Neuronal stem cell (in vitro differentiated cells): ENCODE measurements around the gene CAMK4. TPM values are rescaled to one million over a fixed set of nuclear protein-coding genes. Genes with fewer than 3 reads are reported as not detected.

Source experiments
- DNase-seq: peaks from one replicate; pipeline ENCODE4 v3.0.0-alpha.2; 2013; ENCODE audit warnings: low spot score
- H2AFZ ChIP-seq: one replicate; pipeline ENCODE4 v1.6.1; 2013; ENCODE audit warnings: mild to moderate bottlenecking, low read length, inconsistent platforms
- H2AK5ac ChIP-seq: 2 replicates; pipeline ENCODE4 v1.6.1; 2013; ENCODE audit warnings: low read depth, mild to moderate bottlenecking, inconsistent platforms, low read length, moderate library complexity, mixed read lengths
- H2BK120ac ChIP-seq: 2 replicates; pipeline ENCODE4 v1.6.1; 2013; ENCODE audit warnings: low read depth, mild to moderate bottlenecking, inconsistent platforms, low read length, moderate library complexity, mixed read lengths
- H2BK12ac ChIP-seq: one replicate; pipeline ENCODE4 v1.6.1; 2013; ENCODE audit warnings: low read length, inconsistent platforms
- H2BK15ac ChIP-seq: 2 replicates; pipeline ENCODE4 v1.6.1; 2013; ENCODE audit warnings: mild to moderate bottlenecking, low read length, inconsistent platforms, mixed read lengths
- H2BK5ac ChIP-seq: one replicate; pipeline ENCODE4 v1.6.1; 2013; ENCODE audit warnings: inconsistent platforms, mild to moderate bottlenecking, low read length, moderate library complexity
- H3K14ac ChIP-seq: one replicate; pipeline ENCODE4 v1.6.1; 2013; ENCODE audit warnings: low read length, inconsistent platforms
- H3K18ac ChIP-seq: 2 replicates; pipeline ENCODE4 v1.6.1; 2013; ENCODE audit warnings: low read length, inconsistent platforms
- H3K23ac ChIP-seq: 2 replicates; pipeline ENCODE4 v1.6.1; 2013; ENCODE audit warnings: low read depth, mild to moderate bottlenecking, mixed read lengths, low read length, inconsistent platforms; ENCODE audit not compliant: poor library complexity
- H3K27ac ChIP-seq: replicated peaks from 3 replicates; pipeline ENCODE4 v1.5.1; 2013; ENCODE audit warnings: low read length, inconsistent platforms
- H3K27me3 ChIP-seq, 3 experiments: 2 replicates each; pipeline ENCODE4 v1.6.1; 2013; ENCODE audit warnings: low read length in 3 of 3, mild to moderate bottlenecking in 2 of 3, inconsistent platforms in 1 of 3, low read depth in 1 of 3, mixed read lengths in 1 of 3, moderate library complexity in 1 of 3; ENCODE audit not compliant: control insufficient read depth in 3 of 3, insufficient read depth in 3 of 3
- H3K36me3 ChIP-seq, 2 donors: replicated peaks in 1 of 2; 2 replicates each; pipeline ENCODE4 v1.6.1; 2013; ENCODE audit warnings: low read length in 2 of 2; ENCODE audit not compliant: control insufficient read depth in 2 of 2, insufficient read depth in 2 of 2
- H3K4ac ChIP-seq: 2 replicates; pipeline ENCODE4 v1.6.1; 2013; ENCODE audit warnings: inconsistent platforms, mild to moderate bottlenecking, low read length, moderate library complexity
- H3K4me1 ChIP-seq, 2 donors: 1 replicate in 1 of 2; 2 replicates in 1 of 2; pipeline ENCODE4 v1.6.1; 2013; ENCODE audit warnings: low read length in 2 of 2, low read depth in 1 of 2; ENCODE audit not compliant: control insufficient read depth in 2 of 2, insufficient read depth in 1 of 2
- H3K4me2 ChIP-seq: one replicate; pipeline ENCODE4 v1.6.1; 2013; ENCODE audit warnings: mild to moderate bottlenecking, low read length, inconsistent platforms; ENCODE audit not compliant: insufficient read depth, poor library complexity, severe bottlenecking
- H3K4me3 ChIP-seq, 2 donors: 2 replicates each; pipeline ENCODE4 v1.5.1; 2013; ENCODE audit warnings: low read length in 2 of 2, mild to moderate bottlenecking in 2 of 2, inconsistent platforms in 1 of 2, moderate library complexity in 1 of 2
- H3K79me1 ChIP-seq: one replicate; pipeline ENCODE4 v1.6.1; 2013; ENCODE audit warnings: low read depth, mild to moderate bottlenecking, inconsistent platforms, low read length, moderate library complexity
- H3K9ac ChIP-seq: one replicate; pipeline ENCODE4 v1.6.1; 2013; ENCODE audit warnings: mild to moderate bottlenecking, low read depth, low read length, inconsistent platforms; ENCODE audit not compliant: poor library complexity
- H3K9me3 ChIP-seq, 2 donors: replicated peaks in 1 of 2; 2 replicates each; pipeline versions ENCODE3 to v1.6.1; 2013; ENCODE audit warnings: low read length in 2 of 2, mild to moderate bottlenecking in 2 of 2, inconsistent platforms in 1 of 2, low read depth in 1 of 2, mixed read lengths in 1 of 2, moderate library complexity in 1 of 2; ENCODE audit not compliant: control insufficient read depth in 2 of 2, insufficient read depth in 1 of 2
- H4K8ac ChIP-seq: one replicate; pipeline ENCODE4 v1.6.1; 2013; ENCODE audit warnings: low read depth, mild to moderate bottlenecking, inconsistent platforms, low read length, moderate library complexity
- H4K91ac ChIP-seq: one replicate; pipeline ENCODE4 v1.6.1; 2013; ENCODE audit warnings: low read length, low read depth, mild to moderate bottlenecking, inconsistent platforms; ENCODE audit not compliant: poor library complexity
- WGBS, 2 donors: extraction: QIAGEN DNeasy Blood & Tissue Kit; methylation state at CpG; one replicate each; pipeline ENCODE4 v1.1.7; 2013; ENCODE audit warnings: missing lambda C conversion rate in 2 of 2, mixed read lengths in 1 of 2; ENCODE audit not compliant: insufficient read length in 2 of 2, insufficient replicate concordance in 1 of 2; ENCODE audit errors: extremely low coverage in 2 of 2; 5-methylcytosine and 5-hydroxymethylcytosine counted together
- polyA plus RNA-seq, 2 experiments: library from polyadenylated mRNA; stranded (reverse); fragments of 200-250 nt; gene quantifications; one replicate each; pipeline ENCODE4 v1.2.3, GENCODE V29; 2013

CAMK4 gene
- polyA plus RNA-seq (2013, experiment 1 of 2), result 2.0 TPM
- polyA plus RNA-seq (2013, experiment 2 of 2), result 1.9 TPM

- H3K36me3 ChIP-seq, result no peaks in the 10 kb centered on the region
- DNase-seq, result peak; percentile 78
- peaks cover 0 to 2% of the 10 kb centered on the region in 2 donors for H3K4me1 ChIP-seq
- peak within 1 kb of the TSS; percentile 5 for H2BK12ac ChIP-seq
- peak within 1 kb of the TSS; percentile 90 for H3K4me2 ChIP-seq
- peak within 1 kb of the TSS; percentile 85 for H2AK5ac ChIP-seq
- H3K4ac ChIP-seq, result no peak within 1 kb of the TSS
- peaks cover 0 to 15% (median 0%) of the 10 kb centered on the region in 3 experiments for H3K27me3 ChIP-seq
- H4K8ac ChIP-seq, result no peak within 1 kb of the TSS
- H3K23ac ChIP-seq, result peak within 1 kb of the TSS; percentile 71
- WGBS, 2 donors, result no CpG with 5 or more reads among the region's 89 CpGs
- H2AFZ ChIP-seq, result peak within 1 kb of the TSS; percentile 100
- H3K14ac ChIP-seq, result peak within 1 kb of the TSS; percentile 98
- H3K4me3 ChIP-seq, result peak within 1 kb of the TSS; percentile 69 to 88
- no peaks in the 10 kb centered on the region for H3K79me1 ChIP-seq
- H2BK120ac ChIP-seq, result peak within 1 kb of the TSS; percentile 79
- H3K27ac ChIP-seq, result no peak within 1 kb of the TSS
- H3K18ac ChIP-seq, result peak within 1 kb of the TSS; percentile 99
- peak within 1 kb of the TSS; percentile 85 for H3K9ac ChIP-seq
- H3K9me3 ChIP-seq, result no peaks in the 10 kb centered on the region
- peak within 1 kb of the TSS; percentile 98 for H2BK15ac ChIP-seq
- H2BK5ac ChIP-seq, result no peak within 1 kb of the TSS
- no peak within 1 kb of the TSS for H4K91ac ChIP-seq
Observed at GRCh38 chr5:111223787-111224560, at the start of gene CAMK4. Gene CAMK4, plus strand, starts transcription at chr5:111224384. Its CDS starts 100 bp downstream, at chr5:111224484.

GRCh38 chr5:111183064-111183463, 41.1 kb upstream of the CAMK4 start:
- H3K36me3 ChIP-seq, result no peaks in the 10 kb centered on the region
- no peak overlapping the region for H3K4me3 ChIP-seq
- no peak overlapping the region for H2BK15ac ChIP-seq

GRCh38 chr5:111187079-111187478, 37.1 kb upstream of the CAMK4 start:
- no peak overlapping the region for H3K23ac ChIP-seq
- H4K91ac ChIP-seq, result no peak overlapping the region
- no peak overlapping the region for H2BK120ac ChIP-seq
- no peak overlapping the region for H3K4me3 ChIP-seq
- no peaks in the 10 kb centered on the region for H3K4me1 ChIP-seq
- H2AK5ac ChIP-seq, result no peak overlapping the region
- no peak overlapping the region for H2AFZ ChIP-seq
- no CpG with 5 or more reads among the region's 1 CpG for WGBS, 2 donors
- no peak overlapping the region for H2BK12ac ChIP-seq
- H3K4ac ChIP-seq, result no peak overlapping the region
- no peak overlapping the region for H3K4me2 ChIP-seq
- no peaks in the 10 kb centered on the region for H3K79me1 ChIP-seq
- no peak overlapping the region for H3K27ac ChIP-seq
- DNase-seq, result no peak
- no peaks in the 10 kb centered on the region for H3K36me3 ChIP-seq
- H2BK15ac ChIP-seq, result no peak overlapping the region
- H3K14ac ChIP-seq, result no peak overlapping the region
- H3K27me3 ChIP-seq, result no peaks in the 10 kb centered on the region
- no peak overlapping the region for H3K9ac ChIP-seq
- no peak overlapping the region for H2BK5ac ChIP-seq
- H3K9me3 ChIP-seq, result no peaks in the 10 kb centered on the region
- H4K8ac ChIP-seq, result no peak overlapping the region
- no peak overlapping the region for H3K18ac ChIP-seq

More at GRCh38 chr5:111183064-111183463, 41.1 kb upstream of the CAMK4 start:
- no peak overlapping the region for H3K4me2 ChIP-seq
- H3K4ac ChIP-seq, result no peak overlapping the region
- no peak overlapping the region for H4K8ac ChIP-seq
- H3K4me1 ChIP-seq, result no peaks in the 10 kb centered on the region
- H2BK120ac ChIP-seq, result no peak overlapping the region
- no peak overlapping the region for H3K27ac ChIP-seq
- no peak overlapping the region for H3K14ac ChIP-seq
- H2AFZ ChIP-seq, result no peak overlapping the region
- H3K9ac ChIP-seq, result no peak overlapping the region
- H2BK5ac ChIP-seq, result no peak overlapping the region
- no peak overlapping the region for H4K91ac ChIP-seq
- no peak overlapping the region for H3K23ac ChIP-seq
- no peak overlapping the region for H3K18ac ChIP-seq
- H3K9me3 ChIP-seq, result no peaks in the 10 kb centered on the region
- no peaks in the 10 kb centered on the region for H3K79me1 ChIP-seq
- DNase-seq, result no peak
- H3K27me3 ChIP-seq, result no peaks in the 10 kb centered on the region
- H2AK5ac ChIP-seq, result no peak overlapping the region
- no peak overlapping the region for H2BK12ac ChIP-seq
- no CpG with 5 or more reads among the region's 3 CpGs for WGBS, 2 donors

GRCh38 chr5:111194053-111194452, 30.1 kb upstream of the CAMK4 start:
- no peaks in the 10 kb centered on the region for H3K36me3 ChIP-seq
- no peak overlapping the region for H3K4ac ChIP-seq
- WGBS, 2 donors, result no CpG with 5 or more reads among the region's 1 CpG
- no peak overlapping the region for H3K18ac ChIP-seq
- H3K4me3 ChIP-seq, result no peak overlapping the region
- H3K27ac ChIP-seq, result no peak overlapping the region
- no peak overlapping the region for H3K4me2 ChIP-seq
- no peaks in the 10 kb centered on the region for H3K79me1 ChIP-seq
- H3K4me1 ChIP-seq, result no peaks in the 10 kb centered on the region
- no peak overlapping the region for H3K9ac ChIP-seq
- no peak overlapping the region for H4K91ac ChIP-seq
- no peak overlapping the region for H3K23ac ChIP-seq
- no peak overlapping the region for H3K14ac ChIP-seq
- no peak overlapping the region for H2AK5ac ChIP-seq
- no peak overlapping the region for H2BK12ac ChIP-seq
- no peak for DNase-seq
- H3K27me3 ChIP-seq, result no peaks in the 10 kb centered on the region
- no peak overlapping the region for H2AFZ ChIP-seq
- H2BK5ac ChIP-seq, result no peak overlapping the region
- H3K9me3 ChIP-seq, result no peaks in the 10 kb centered on the region
- no peak overlapping the region for H2BK120ac ChIP-seq
- no peak overlapping the region for H2BK15ac ChIP-seq
- no peak overlapping the region for H4K8ac ChIP-seq
